Measurements from ENCODE around the gene RFT1. TPM values are rescaled to one million over a fixed set of nuclear protein-coding genes. Genes with fewer than 3 reads are reported as not detected.

Gene RFT1
- total RNA-seq, 4 donors from 2014 or later = 8.3 to 19.7 (median 10.2) TPM

DNA sequence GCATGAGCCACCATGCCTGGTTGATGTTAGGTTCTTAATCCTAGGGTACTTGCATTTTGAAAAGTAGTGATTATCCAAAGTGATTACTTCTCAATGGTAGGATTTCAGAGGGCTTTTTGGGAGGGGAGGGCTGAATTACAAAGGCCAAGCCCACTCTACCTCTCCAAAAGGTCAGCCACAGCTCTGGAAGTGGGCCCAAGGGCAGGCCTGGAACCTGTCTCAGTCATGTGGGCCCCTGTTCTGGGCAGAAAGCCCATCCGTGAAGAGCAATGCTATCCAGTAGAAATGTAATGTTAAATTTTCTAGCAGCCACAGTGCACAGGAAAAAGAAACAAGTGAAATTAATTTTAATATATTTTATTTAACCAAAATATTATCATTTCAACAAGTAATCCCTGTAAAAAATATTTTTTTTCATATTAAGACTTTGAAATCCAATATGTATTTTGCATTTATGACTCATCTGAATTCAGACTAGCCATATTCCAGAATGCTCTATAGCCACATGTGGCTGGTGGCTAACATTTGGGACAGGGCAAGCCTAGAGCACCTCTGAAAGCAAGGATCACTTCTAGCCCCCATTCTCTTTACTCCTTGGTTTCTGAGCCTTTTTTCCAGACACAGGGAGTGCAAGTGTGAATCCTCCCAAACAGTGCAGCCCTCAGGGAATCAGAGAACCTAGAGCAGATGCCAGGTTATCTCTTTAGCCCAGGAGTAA lies 16.8 kb downstream of the RFT1 start:
- H3K4me3 ChIP-seq = no peak overlapping the region
- H3K36me3 ChIP-seq = peaks cover 42% of the 10 kb centered on the region
- WGBS = 77% methylated on average over 1 of the region's 1 CpG
- no peaks in the 10 kb centered on the region for H3K9me3 ChIP-seq
- DNase-seq (ENCODE audit: low spot score in 2 of 2) = no peak
- peaks cover 11% of the 10 kb centered on the region for H3K4me1 ChIP-seq
- H3K27ac ChIP-seq = no peak overlapping the region
- TF ChIP-seq POLR2AphosphoS5 (IDR thresholded peaks at IDR 0.05) (no peak), EP300 (IDR thresholded peaks at IDR 0.05) (no peak), CTCF (IDR thresholded peaks at IDR 0.05) (no peak), POLR2A (IDR thresholded peaks at IDR 0.05) (no peak)
- H3K27me3 ChIP-seq = no peaks in the 10 kb centered on the region

GRCh38 chr3:53111822-53112221 lies 18.4 kb downstream of the RFT1 start:
- H3K4me3 ChIP-seq = no peak overlapping the region
- H3K4me1 ChIP-seq = peaks cover 11% of the 10 kb centered on the region
- no peak for DNase-seq (ENCODE audit: low spot score in 2 of 2)
- H3K27me3 ChIP-seq = no peaks in the 10 kb centered on the region
- no peaks in the 10 kb centered on the region for H3K9me3 ChIP-seq
- 87% methylated on average over 3 of the region's 3 CpGs for WGBS
- H3K27ac ChIP-seq = no peak overlapping the region
- TF ChIP-seq POLR2A (IDR thresholded peaks at IDR 0.05) = no peak
- no peak for TF ChIP-seq CTCF (IDR thresholded peaks at IDR 0.05)
- TF ChIP-seq EP300 (IDR thresholded peaks at IDR 0.05) = no peak
- TF ChIP-seq POLR2AphosphoS5 (IDR thresholded peaks at IDR 0.05) = no peak
- peaks cover 26% of the 10 kb centered on the region for H3K36me3 ChIP-seq

GRCh38 chr3:53109891-53110771 lies 20.1 kb downstream of the RFT1 start:
- Histone ChIP-seq H3K4me1 (peaks cover 11% of the 10 kb centered on the region), H3K27ac (no peak overlapping the region), H3K9me3 (no peaks in the 10 kb centered on the region), H3K36me3 (peaks cover 24% of the 10 kb centered on the region), H3K27me3 (no peaks in the 10 kb centered on the region), H3K4me3 (no peak overlapping the region)
- peak in 1 of 2 donors; percentile 77 for DNase-seq (ENCODE audit: low spot score in 2 of 2)
- TF ChIP-seq EP300 (IDR thresholded peaks at IDR 0.05) (no peak), CTCF (IDR thresholded peaks at IDR 0.05) (peak; percentile 29 to 65), POLR2A (IDR thresholded peaks at IDR 0.05) (no peak), POLR2AphosphoS5 (IDR thresholded peaks at IDR 0.05) (no peak)
- WGBS = 34% methylated on average over 12 of the region's 12 CpGs

GRCh38 chr3:53109190-53109589 lies 21.0 kb downstream of the RFT1 start:
- no peaks in the 10 kb centered on the region for H3K27me3 ChIP-seq
- 73% methylated on average over 1 of the region's 1 CpG for WGBS
- H3K4me3 ChIP-seq = no peak overlapping the region
- no peak for TF ChIP-seq EP300 (IDR thresholded peaks at IDR 0.05)
- no peak for TF ChIP-seq POLR2A (IDR thresholded peaks at IDR 0.05)
- no peak for TF ChIP-seq CTCF (IDR thresholded peaks at IDR 0.05)
- TF ChIP-seq POLR2AphosphoS5 (IDR thresholded peaks at IDR 0.05) = no peak
- no peak overlapping the region for H3K27ac ChIP-seq
- no peak for DNase-seq (ENCODE audit: low spot score in 2 of 2)
- H3K36me3 ChIP-seq = peaks cover 23% of the 10 kb centered on the region
- H3K9me3 ChIP-seq = no peaks in the 10 kb centered on the region
- H3K4me1 ChIP-seq = peaks cover 11% of the 10 kb centered on the region

GRCh38 chr3:53104762-53105161 lies 25.5 kb downstream of the RFT1 start:
- H3K36me3 ChIP-seq = peaks cover 51% of the 10 kb centered on the region
- 48% methylated on average over 3 of the region's 3 CpGs for WGBS
- no peak for DNase-seq (ENCODE audit: low spot score in 2 of 2)

More at GRCh38 chr3:53104762-53105161, 25.5 kb downstream of the RFT1 start:
- H3K4me3 ChIP-seq = no peak overlapping the region
- no peaks in the 10 kb centered on the region for H3K27me3 ChIP-seq
- no peak overlapping the region for H3K27ac ChIP-seq
- H3K4me1 ChIP-seq = peaks cover 5% of the 10 kb centered on the region
- no peak for TF ChIP-seq EP300 (IDR thresholded peaks at IDR 0.05)
- no peak for TF ChIP-seq POLR2A (IDR thresholded peaks at IDR 0.05)
- no peak for TF ChIP-seq POLR2AphosphoS5 (IDR thresholded peaks at IDR 0.05)
- no peak for TF ChIP-seq CTCF (IDR thresholded peaks at IDR 0.05)
- no peaks in the 10 kb centered on the region for H3K9me3 ChIP-seq
